Neural cell (in vitro differentiated cells): ENCODE data around the gene AHRR. TPM values are rescaled to one million over a fixed set of nuclear protein-coding genes. Genes with fewer than 3 reads are reported as not detected.
"Not testable (repeated sequence)": the region's sequence is repeated elsewhere in the genome, so short reads cannot be mapped to it uniquely, and the experiment has no call there.

Experiments used
- H2AFZ ChIP-seq: fragments of 200-600, 300-800 bp; sonication (generic), shearing (Covaris generic); 2 replicates; pipeline ENCODE4 v1.6.0; 2014; ENCODE audit warnings: low read depth, mild to moderate bottlenecking, antibody characterized with exemption, low read length, moderate library complexity
- H3F3A ChIP-seq: fragments of 200-600 bp; shearing (Covaris generic); 2 replicates; pipeline ENCODE4 v1.6.1; 2016; ENCODE audit warnings: mild to moderate bottlenecking, moderate library complexity, mixed read lengths, antibody characterized with exemption, low read length; ENCODE audit not compliant: insufficient read depth, poor library complexity, severe bottlenecking
- H3K27ac ChIP-seq: fragments of 200-600, 300-800 bp; sonication (generic), shearing (Covaris generic); 2 replicates; pipeline ENCODE4 v1.5.1; 2014; ENCODE audit warnings: mild to moderate bottlenecking, low read length, moderate library complexity
- H3K27me3 ChIP-seq: fragments of 300-800, 200-600 bp; sonication (generic), shearing (Covaris generic); 2 replicates; pipeline ENCODE4 v1.6.0; 2014; ENCODE audit warnings: mild to moderate bottlenecking, low read depth, low read length, moderate library complexity; ENCODE audit not compliant: insufficient read depth
- H3K36me3 ChIP-seq: fragments of 300-800, 200-600 bp; sonication (generic), shearing (Covaris generic); 2 replicates; pipeline ENCODE4 v1.5.1; 2014; ENCODE audit warnings: mild to moderate bottlenecking, antibody characterized with exemption, low read length, moderate library complexity; ENCODE audit not compliant: insufficient read depth
- H3K4me2 ChIP-seq: fragments of 300-800, 200-600 bp; sonication (generic), shearing (Covaris generic); 2 replicates; pipeline ENCODE4 v1.6.0; 2014; ENCODE audit warnings: mild to moderate bottlenecking, low read length
- H3K4me3 ChIP-seq: fragments of 300-800, 200-600 bp; sonication (generic), shearing (Covaris generic); 2 replicates; pipeline ENCODE4 v1.5.1; 2014; ENCODE audit warnings: mild to moderate bottlenecking, low read length, moderate library complexity
- H3K79me2 ChIP-seq: fragments of 200-600 bp; shearing (Covaris generic); replicated peaks from 2 replicates; pipeline ENCODE4 v1.6.0; 2014; ENCODE audit warnings: mild to moderate bottlenecking, low read length, moderate library complexity; ENCODE audit not compliant: insufficient read depth
- H3K9ac ChIP-seq: fragments of 300-800, 200-600 bp; sonication (generic), shearing (Covaris generic); 2 replicates; pipeline ENCODE4 v1.6.1; 2016; ENCODE audit warnings: mild to moderate bottlenecking, low read length, mixed read lengths
- H3K9me2 ChIP-seq: fragments of 200-600 bp; shearing (Covaris generic); 2 replicates; pipeline ENCODE4 v1.6.1; 2016; ENCODE audit warnings: mild to moderate bottlenecking, low read length, mixed read lengths; ENCODE audit not compliant: insufficient read depth
- H3K9me3 ChIP-seq: fragments of 200-600, 300-800 bp; sonication (generic), shearing (Covaris generic); 2 replicates; pipeline ENCODE4 v1.6.1; 2016; ENCODE audit warnings: mild to moderate bottlenecking, mixed run types, low read length, moderate library complexity, mixed read lengths
- H4K20me1 ChIP-seq: fragments of 200-600 bp; shearing (Covaris generic); 2 replicates; pipeline ENCODE4 v1.6.1; 2016; ENCODE audit warnings: mild to moderate bottlenecking, mixed run types; ENCODE audit not compliant: insufficient read depth
- CTCF ChIP-seq: fragments of 450-650 bp; IDR thresholded peaks from 2 replicates; pipeline ENCODE4 v1.5.1; 2014; ENCODE audit warnings: antibody characterized with exemption, mild to moderate bottlenecking, moderate library complexity; ENCODE audit not compliant: poor library complexity, severe bottlenecking
- EP300 ChIP-seq: fragments of 450-650 bp; conservative IDR thresholded peaks from 2 replicates; pipeline ENCODE4 v1.6.1; 2014; ENCODE audit warnings: antibody characterized with exemption, mild to moderate bottlenecking, moderate library complexity; ENCODE audit not compliant: poor library complexity, severe bottlenecking
- EZH2 ChIP-seq: fragments of 200-600, 300-800 bp; shearing (Covaris generic), sonication (generic); IDR thresholded peaks from 2 replicates; pipeline ENCODE4 v1.6.1; 2014; ENCODE audit warnings: antibody characterized with exemption, low read length, borderline replicate concordance, mild to moderate bottlenecking; ENCODE audit not compliant: insufficient read depth, poor library complexity, severe bottlenecking
- MXI1 ChIP-seq: fragments of 450-650 bp; conservative IDR thresholded peaks from 2 replicates; pipeline ENCODE4 v1.6.1; 2014; ENCODE audit warnings: antibody characterized with exemption, mild to moderate bottlenecking; ENCODE audit not compliant: poor library complexity, severe bottlenecking
- POLR2AphosphoS5 ChIP-seq: IDR thresholded peaks from 2 replicates; pipeline ENCODE4 v1.6.1; 2012
- RAD21 ChIP-seq: fragments of 450-650 bp; conservative IDR thresholded peaks from 2 replicates; pipeline ENCODE4 v1.6.1; 2014; ENCODE audit warnings: antibody characterized with exemption, mild to moderate bottlenecking, moderate library complexity
- REST ChIP-seq: IDR thresholded peaks from 2 replicates; pipeline ENCODE4 v1.6.1; 2012; ENCODE audit warnings: borderline replicate concordance
- TAF1 ChIP-seq: IDR thresholded peaks from 2 replicates; pipeline ENCODE4 v1.6.1; 2012; ENCODE audit warnings: low read depth
- polyA plus RNA-seq: library from polyadenylated mRNA; depleted of rRNA; stranded (reverse); fragments of >200 nt; gene quantifications from 2 replicates; pipeline ENCODE4 v1.2.3, GENCODE V29; 2014

Gene AHRR
- polyA plus RNA-seq, 1 donor from 2014 or later, result 0.26 TPM

GRCh38 chr5:402219-402614 lies 80.7 kb downstream of the AHRR start:
- H2AFZ ChIP-seq, H3K4me3 ChIP-seq, H3F3A ChIP-seq, H3K9ac ChIP-seq, H4K20me1 ChIP-seq, H3K9me2 ChIP-seq, H3K27me3 ChIP-seq, H3K27ac ChIP-seq, H3K36me3 ChIP-seq, H3K9me3 ChIP-seq, H3K79me2 ChIP-seq, H3K4me2 ChIP-seq: not testable (repeated sequence)

GRCh38 chr5:402615-403359 lies 81.3 kb downstream of the AHRR start:
- no peak for TF ChIP-seq RAD21
- no peak for TF ChIP-seq MXI1
- H3K27me3 ChIP-seq, result no peaks in the 10 kb centered on the region
- no peaks in the 10 kb centered on the region for H3K79me2 ChIP-seq
- no peaks in the 10 kb centered on the region for H4K20me1 ChIP-seq
- H3K9me3 ChIP-seq, result no peaks in the 10 kb centered on the region
- no peak overlapping the region for H3K4me2 ChIP-seq
- no peak overlapping the region for H3K4me3 ChIP-seq
- H3K27ac ChIP-seq, result no peak overlapping the region
- no peaks in the 10 kb centered on the region for H3K9me2 ChIP-seq
- H3K9ac ChIP-seq, result no peak overlapping the region
- H3K36me3 ChIP-seq, result no peaks in the 10 kb centered on the region
- no peaks in the 10 kb centered on the region for H3F3A ChIP-seq
- H2AFZ ChIP-seq, result no peak overlapping the region

GRCh38 chr5:403995-404394 lies 82.5 kb downstream of the AHRR start:
- H4K20me1 ChIP-seq, result no peaks in the 10 kb centered on the region
- H3K27ac ChIP-seq, result no peak overlapping the region
- no peak overlapping the region for H3K4me3 ChIP-seq
- H3K79me2 ChIP-seq, result no peaks in the 10 kb centered on the region
- H3K9me3 ChIP-seq, result no peaks in the 10 kb centered on the region
- H3F3A ChIP-seq, result no peaks in the 10 kb centered on the region
- no peak overlapping the region for H2AFZ ChIP-seq
- H3K9me2 ChIP-seq, result no peaks in the 10 kb centered on the region
- no peak overlapping the region for H3K9ac ChIP-seq
- TF ChIP-seq EZH2, result no peak
- no peak for TF ChIP-seq EP300
- no peak for TF ChIP-seq MXI1
- no peak for TF ChIP-seq REST
- no peak for TF ChIP-seq CTCF
- TF ChIP-seq TAF1, result no peak
- TF ChIP-seq POLR2AphosphoS5, result no peak
- H3K4me2 ChIP-seq, result no peak overlapping the region
- no peaks in the 10 kb centered on the region for H3K27me3 ChIP-seq
- H3K36me3 ChIP-seq, result no peaks in the 10 kb centered on the region
